LoVo (cell line): ENCODE data around the gene HUS1.
"Not testable (repeated sequence)": the region's sequence is repeated elsewhere in the genome, so short reads cannot be mapped to it uniquely, and the experiment has no call there.

Experiments used
- DNase-seq: peaks from one replicate; pipeline ENCODE4 v3.0.0-alpha.2; 2016; ENCODE audit warnings: low spot score

Gene HUS1

GRCh38 chr7:47979145-47979831 is at the start of gene HUS1:
TSS of gene HUS1 (minus strand) at chr7:47979615. CDS start at chr7:47979519, 96 bp downstream.
- peak; percentile 95 for DNase-seq

GRCh38 chr7:48028938-48029337 is 49.5 kb upstream of the HUS1 start, which contains the start of gene SUN3:
TSS of gene SUN3 (minus strand) at chr7:48029107. CDS start at chr7:48028938, 169 bp downstream.
- no peak for DNase-seq

GRCh38 chr7:48025624-48026023 is 46.2 kb upstream of the HUS1 start:
- peak; percentile 29 for DNase-seq

- no peak for DNase-seq
Observed at GRCh38 chr7:48017674-48018073, 38.3 kb upstream of the HUS1 start.

GRCh38 chr7:48016641-48017040 is 37.2 kb upstream of the HUS1 start:
- DNase-seq, result no peak

- no peak for DNase-seq
Observed at GRCh38 chr7:48011951-48012350, 32.5 kb upstream of the HUS1 start.

GRCh38 chr7:48011323-48011722 is 31.9 kb upstream of the HUS1 start:
- no peak for DNase-seq

GRCh38 chr7:48009954-48010353 is 30.5 kb upstream of the HUS1 start:
- DNase-seq, result no peak

- DNase-seq, result no peak
Observed at GRCh38 chr7:48009257-48009656, 29.8 kb upstream of the HUS1 start.

- no peak for DNase-seq
Observed at GRCh38 chr7:48006866-48007265, 27.5 kb upstream of the HUS1 start.

- no peak for DNase-seq
Observed at GRCh38 chr7:48004638-48005037, 25.2 kb upstream of the HUS1 start.

GRCh38 chr7:48004032-48004431 is 24.6 kb upstream of the HUS1 start:
- no peak for DNase-seq

- peak; percentile 18 for DNase-seq
Observed at GRCh38 chr7:48000164-48000563, 20.7 kb upstream of the HUS1 start.

- DNase-seq, result no peak
Observed at GRCh38 chr7:47999413-47999812, 20.0 kb upstream of the HUS1 start.

- no peak for DNase-seq
Observed at GRCh38 chr7:47992446-47992845, 13.0 kb upstream of the HUS1 start.

- DNase-seq, result peak; percentile 57
Observed at GRCh38 chr7:47991741-47992311, 12.4 kb upstream of the HUS1 start.

GRCh38 chr7:47991270-47991669 is 11.9 kb upstream of the HUS1 start:
- no peak for DNase-seq

- DNase-seq, result no peak
Observed at GRCh38 chr7:47990592-47990991, 11.2 kb upstream of the HUS1 start.

GRCh38 chr7:47989607-47990400 is 10.4 kb upstream of the HUS1 start:
- not testable (repeated sequence) for DNase-seq

- DNase-seq, result no peak
Observed at GRCh38 chr7:47988496-47989386, 9.3 kb upstream of the HUS1 start.

GRCh38 chr7:47982610-47983009 is 3.2 kb upstream of the HUS1 start:
- DNase-seq, result no peak

GRCh38 chr7:47980648-47981047 is 1.2 kb upstream of the HUS1 start:
- not testable (repeated sequence) for DNase-seq
